Liver (tissue), 9 donors: Measurements from ENCODE around the gene PGAP3. TPM values are rescaled to one million over a fixed set of nuclear protein-coding genes. Genes with fewer than 3 reads are reported as not detected.

Source experiments
- DNase-seq: peaks from one replicate; pipeline ENCODE4 v3.0.0-alpha.2; 2017; ENCODE audit warnings: low spot score
- H3K27ac ChIP-seq, 2 donors: one replicate each; pipeline ENCODE4 v1.7.0; 2013; ENCODE audit warnings: inconsistent platforms in 2 of 2, low read length in 2 of 2, control low read depth in 1 of 2, low read depth in 1 of 2, mild to moderate bottlenecking in 1 of 2
- H3K27me3 ChIP-seq, 4 donors: one replicate each; pipeline versions ENCODE4 v1.6.1 to v1.7.0; 2013; ENCODE audit warnings: low read length in 3 of 4, inconsistent platforms in 1 of 4, mild to moderate bottlenecking in 1 of 4, moderate library complexity in 1 of 4; ENCODE audit not compliant: control insufficient read depth in 4 of 4, insufficient read depth in 4 of 4
- H3K36me3 ChIP-seq, 4 donors: one replicate each; pipeline versions ENCODE4 v1.6.1 to v1.7.0; 2013; ENCODE audit warnings: low read length in 3 of 4, mild to moderate bottlenecking in 3 of 4, low read depth in 1 of 4, moderate library complexity in 1 of 4; ENCODE audit not compliant: control insufficient read depth in 4 of 4, insufficient read depth in 3 of 4
- H3K4me1 ChIP-seq, 4 donors: one replicate each; pipeline versions ENCODE4 v1.6.1 to v1.7.0; 2013; ENCODE audit warnings: low read length in 3 of 4, mild to moderate bottlenecking in 3 of 4, moderate library complexity in 1 of 4; ENCODE audit not compliant: control insufficient read depth in 4 of 4, insufficient read depth in 4 of 4
- H3K4me3 ChIP-seq, 3 donors: one replicate each; pipeline versions ENCODE4 v1.6.1 to v1.7.0; 2013; ENCODE audit warnings: low read length in 3 of 3, control low read depth in 1 of 3, low read depth in 1 of 3, mild to moderate bottlenecking in 1 of 3
- H3K9ac ChIP-seq, 2 donors: one replicate each; pipeline ENCODE4 v1.7.0; 2013; ENCODE audit warnings: low read length in 2 of 2, mild to moderate bottlenecking in 2 of 2, moderate library complexity in 2 of 2, control low read depth in 1 of 2, low read depth in 1 of 2
- H3K9me3 ChIP-seq, 4 donors: one replicate each; pipeline versions ENCODE4 v1.6.1 to v1.7.0; 2013; ENCODE audit warnings: low read length in 3 of 4; ENCODE audit not compliant: control insufficient read depth in 4 of 4
- ATF3 ChIP-seq: IDR thresholded peaks from 2 replicates; pipeline ENCODE4 v1.6.1; 2016; ENCODE audit warnings: antibody characterized with exemption
- CTCF ChIP-seq: fragments of 150-350 bp; IDR thresholded peaks from 2 replicates; pipeline ENCODE4 v1.5.1; 2017; ENCODE audit warnings: improper control_type of control experiment, low read depth, low read length; ENCODE audit not compliant: missing input control
- EGR1 ChIP-seq, 2 donors: IDR thresholded peaks; 2 replicates each; pipeline ENCODE4 v1.6.1; 2016 to 2018; ENCODE audit warnings: antibody characterized with exemption in 2 of 2, low read depth in 2 of 2
- FOXA1 ChIP-seq: IDR thresholded peaks from 2 replicates; pipeline ENCODE4 v1.6.1; 2016; ENCODE audit warnings: antibody characterized with exemption
- FOXA2 ChIP-seq: IDR thresholded peaks from 2 replicates; pipeline ENCODE4 v1.6.1; 2016; ENCODE audit warnings: antibody characterized with exemption
- GABPA ChIP-seq, 2 donors: IDR thresholded peaks in 1 of 2; conservative IDR thresholded peaks in 1 of 2; 2 replicates each; pipeline ENCODE4 v1.6.1; 2016; ENCODE audit warnings: antibody characterized with exemption in 2 of 2, mild to moderate bottlenecking in 1 of 2, moderate library complexity in 1 of 2
- HNF4A ChIP-seq, 2 donors: conservative IDR thresholded peaks; 2 replicates each; pipeline ENCODE4 v1.6.1; 2016; ENCODE audit warnings: antibody characterized with exemption in 2 of 2, mild to moderate bottlenecking in 2 of 2
- HNF4G ChIP-seq: IDR thresholded peaks from 2 replicates; pipeline ENCODE4 v1.6.1; 2016; ENCODE audit warnings: antibody characterized with exemption
- JUND ChIP-seq, 2 donors: IDR thresholded peaks; 2 replicates each; pipeline ENCODE4 v1.6.1; 2016; ENCODE audit warnings: antibody characterized with exemption in 2 of 2
- MAX ChIP-seq: IDR thresholded peaks from 2 replicates; pipeline ENCODE4 v1.6.1; 2016; ENCODE audit warnings: antibody characterized with exemption
- NR2F2 ChIP-seq: IDR thresholded peaks from 2 replicates; pipeline ENCODE4 v1.6.1; 2016; ENCODE audit warnings: antibody characterized with exemption
- RAD21 ChIP-seq, 2 donors: IDR thresholded peaks; 2 replicates each; pipeline ENCODE4 v1.6.1; 2016; ENCODE audit warnings: antibody characterized with exemption in 2 of 2, mild to moderate bottlenecking in 2 of 2
- RXRA ChIP-seq, 2 donors: IDR thresholded peaks; 2 replicates each; pipeline ENCODE4 v1.6.1; 2017 to 2018; ENCODE audit warnings: antibody characterized with exemption in 2 of 2, mild to moderate bottlenecking in 1 of 2
- SP1 ChIP-seq: IDR thresholded peaks from 2 replicates; pipeline ENCODE4 v1.6.1; 2018; ENCODE audit warnings: antibody characterized with exemption, mild to moderate bottlenecking
- TAF1 ChIP-seq: conservative IDR thresholded peaks from 2 replicates; pipeline ENCODE4 v1.6.1; 2016; ENCODE audit warnings: antibody characterized with exemption, mild to moderate bottlenecking
- YY1 ChIP-seq: IDR thresholded peaks from 2 replicates; pipeline ENCODE4 v1.6.1; 2016; ENCODE audit warnings: antibody characterized with exemption, mild to moderate bottlenecking
- WGBS: extraction: QIAGEN DNeasy Blood & Tissue Kit; methylation state at CpG from one replicate; pipeline ENCODE4 v1.1.7; 2013; 5-methylcytosine and 5-hydroxymethylcytosine counted together
- polyA plus RNA-seq, 2 donors: library from polyadenylated mRNA; stranded (reverse) in 1 of 2; unstranded in 1 of 2; fragments of 200-250 nt in 1 of 2; fragments of >200 nt in 1 of 2; fragmentation: Nextera tagmentation in 1 of 2; extraction: Ambion mirVana in 1 of 2; gene quantifications; one replicate each; pipeline versions ENCODE4 v1.2.1 to v1.2.3, GENCODE V29; 2013 to 2015
- total RNA-seq, 2 donors: library from RNA; depleted of rRNA; stranded (reverse); fragments of >200 nt; gene quantifications; one replicate each; pipeline ENCODE4 v1.2.3, GENCODE V29; 2014
- TF ChIP-seq, protein P1 (sequence below): IDR thresholded peaks from 2 replicates; pipeline ENCODE4 v1.6.1; 2016; ENCODE audit warnings: antibody characterized with exemption
- TF ChIP-seq, protein P2 (sequence below): IDR thresholded peaks from 2 replicates; pipeline ENCODE4 v1.6.1; 2016; ENCODE audit warnings: antibody characterized with exemption, mild to moderate bottlenecking
- donor health status: healthy.
- donor health status: healthy.
- donor health status: healthy.
- donor health status: healthy.
- donor health status: healthy.

PGAP3 gene
- total and polyA plus RNA-seq, 4 donors: 7.9 to 19.5 (median 14.0) TPM

DNA sequence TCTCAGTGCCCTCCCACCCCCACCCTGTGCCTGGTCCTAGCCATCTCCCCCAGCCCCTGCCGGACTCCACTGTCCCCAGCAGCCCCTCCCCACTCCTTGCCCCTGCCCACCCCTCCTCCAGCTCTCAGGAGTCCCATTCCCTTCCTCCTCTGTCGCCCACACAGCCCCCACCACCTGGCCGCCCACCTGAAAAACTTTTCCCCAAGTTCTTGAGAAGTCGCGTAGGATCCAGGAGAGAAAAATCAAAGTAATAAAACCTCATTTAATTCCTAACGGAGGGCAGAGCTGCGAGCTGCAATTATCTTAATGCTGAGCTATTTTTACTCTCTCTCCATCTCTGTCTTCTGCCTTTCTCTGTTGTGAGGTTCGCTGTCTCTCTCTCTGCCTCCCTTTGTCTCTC, 63.5 kb downstream of the PGAP3 start:
- H3K36me3 ChIP-seq: no peaks in the 10 kb centered on the region
- H3K9ac ChIP-seq: no peak overlapping the region
- H3K9me3 ChIP-seq: no peaks in the 10 kb centered on the region
- WGBS: 76% methylated on average over 8 of the region's 8 CpGs
- no peak overlapping the region for H3K4me3 ChIP-seq
- H3K4me1 ChIP-seq: peaks cover 0 to 14% (median 9%) of the 10 kb centered on the region in 4 donors
- peaks cover 0 to 12% (median 9%) of the 10 kb centered on the region in 4 donors for H3K27me3 ChIP-seq
- no peak for TF ChIP-seq FOXA2
- TF ChIP-seq NR2F2: no peak
- TF ChIP-seq HNF4G: no peak
- TF ChIP-seq, protein P1, sequence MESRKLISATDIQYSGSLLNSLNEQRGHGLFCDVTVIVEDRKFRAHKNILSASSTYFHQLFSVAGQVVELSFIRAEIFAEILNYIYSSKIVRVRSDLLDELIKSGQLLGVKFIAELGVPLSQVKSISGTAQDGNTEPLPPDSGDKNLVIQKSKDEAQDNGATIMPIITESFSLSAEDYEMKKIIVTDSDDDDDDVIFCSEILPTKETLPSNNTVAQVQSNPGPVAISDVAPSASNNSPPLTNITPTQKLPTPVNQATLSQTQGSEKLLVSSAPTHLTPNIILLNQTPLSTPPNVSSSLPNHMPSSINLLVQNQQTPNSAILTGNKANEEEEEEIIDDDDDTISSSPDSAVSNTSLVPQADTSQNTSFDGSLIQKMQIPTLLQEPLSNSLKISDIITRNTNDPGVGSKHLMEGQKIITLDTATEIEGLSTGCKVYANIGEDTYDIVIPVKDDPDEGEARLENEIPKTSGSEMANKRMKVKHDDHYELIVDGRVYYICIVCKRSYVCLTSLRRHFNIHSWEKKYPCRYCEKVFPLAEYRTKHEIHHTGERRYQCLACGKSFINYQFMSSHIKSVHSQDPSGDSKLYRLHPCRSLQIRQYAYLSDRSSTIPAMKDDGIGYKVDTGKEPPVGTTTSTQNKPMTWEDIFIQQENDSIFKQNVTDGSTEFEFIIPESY: no peak
- no peak for TF ChIP-seq YY1
- TF ChIP-seq FOXA1: no peak
- TF ChIP-seq HNF4A (conservative IDR thresholded peaks at IDR 0.05): no peak
- TF ChIP-seq TAF1: no peak
- TF ChIP-seq RXRA (IDR thresholded peaks at IDR 0.05): no peak
- TF ChIP-seq GABPA (IDR thresholded peaks at IDR 0.05 in 1 of 2, conservative IDR thresholded peaks at IDR 0.05 in 1 of 2): no peak
- no peak for TF ChIP-seq JUND (IDR thresholded peaks at IDR 0.05)
- no peak for TF ChIP-seq RAD21 (IDR thresholded peaks at IDR 0.05)
- no peak for TF ChIP-seq EGR1 (IDR thresholded peaks at IDR 0.05; ENCODE audit: low read depth in 2 of 2)
- TF ChIP-seq ATF3: no peak
- TF ChIP-seq, protein P2, sequence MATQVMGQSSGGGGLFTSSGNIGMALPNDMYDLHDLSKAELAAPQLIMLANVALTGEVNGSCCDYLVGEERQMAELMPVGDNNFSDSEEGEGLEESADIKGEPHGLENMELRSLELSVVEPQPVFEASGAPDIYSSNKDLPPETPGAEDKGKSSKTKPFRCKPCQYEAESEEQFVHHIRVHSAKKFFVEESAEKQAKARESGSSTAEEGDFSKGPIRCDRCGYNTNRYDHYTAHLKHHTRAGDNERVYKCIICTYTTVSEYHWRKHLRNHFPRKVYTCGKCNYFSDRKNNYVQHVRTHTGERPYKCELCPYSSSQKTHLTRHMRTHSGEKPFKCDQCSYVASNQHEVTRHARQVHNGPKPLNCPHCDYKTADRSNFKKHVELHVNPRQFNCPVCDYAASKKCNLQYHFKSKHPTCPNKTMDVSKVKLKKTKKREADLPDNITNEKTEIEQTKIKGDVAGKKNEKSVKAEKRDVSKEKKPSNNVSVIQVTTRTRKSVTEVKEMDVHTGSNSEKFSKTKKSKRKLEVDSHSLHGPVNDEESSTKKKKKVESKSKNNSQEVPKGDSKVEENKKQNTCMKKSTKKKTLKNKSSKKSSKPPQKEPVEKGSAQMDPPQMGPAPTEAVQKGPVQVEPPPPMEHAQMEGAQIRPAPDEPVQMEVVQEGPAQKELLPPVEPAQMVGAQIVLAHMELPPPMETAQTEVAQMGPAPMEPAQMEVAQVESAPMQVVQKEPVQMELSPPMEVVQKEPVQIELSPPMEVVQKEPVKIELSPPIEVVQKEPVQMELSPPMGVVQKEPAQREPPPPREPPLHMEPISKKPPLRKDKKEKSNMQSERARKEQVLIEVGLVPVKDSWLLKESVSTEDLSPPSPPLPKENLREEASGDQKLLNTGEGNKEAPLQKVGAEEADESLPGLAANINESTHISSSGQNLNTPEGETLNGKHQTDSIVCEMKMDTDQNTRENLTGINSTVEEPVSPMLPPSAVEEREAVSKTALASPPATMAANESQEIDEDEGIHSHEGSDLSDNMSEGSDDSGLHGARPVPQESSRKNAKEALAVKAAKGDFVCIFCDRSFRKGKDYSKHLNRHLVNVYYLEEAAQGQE: no peak
- no peak for TF ChIP-seq SP1
- no peak for TF ChIP-seq MAX
- TF ChIP-seq CTCF: no peak
- no peak overlapping the region for H3K27ac ChIP-seq
- no peak for DNase-seq
